Right cardiac atrium (tissue), 5 donors: ENCODE results near the gene STAT4. TPM values are rescaled to one million over a fixed set of nuclear protein-coding genes. Genes with fewer than 3 reads are reported as not detected.

Source experiments
- polyA plus RNA-seq: library from polyadenylated mRNA; stranded (reverse); fragments of 200-250 nt; gene quantifications from one replicate; pipeline ENCODE4 v1.2.3, GENCODE V29; 2013
- total RNA-seq, 4 donors: library from RNA; stranded (reverse); fragmentation: NEBNext Ultra II Directional; extraction: Animal tissue kit (Norgen Biotek cat#: 25700); gene quantifications; one replicate each; pipeline ENCODE4 v1.2.1, GENCODE V29; 2021
- donor health status: healthy with polysubstance abuse.
- donor health status: DM: no; HTN: yes; CAD: no.
- donor health status: DM: no; HTN: no; CAD: no.
- donor health status: DM: no; HTN: yes; CAD: no; lungs with severe emphysema.
- donor health status: DM: yes; HTN: yes; CAD: no.

The STAT4 gene
- total and polyA plus RNA-seq, 5 donors, result 7.0 to 27.0 (median 18.2) TPM

Other genes starting within 250 kb of the STAT4 start
- 10 to 100 TPM; 45.9 to 73.2 (median 61.8) TPM for gene STAT1, start 136.8 kb downstream of the STAT4 start, total RNA-seq
- gene STAT1, start 136.8 kb downstream of the STAT4 start, polyA plus RNA-seq, result 19.4 TPM
- gene MYO1B, start 94.4 kb upstream of the STAT4 start, total RNA-seq, result 10 to 100 TPM; 10.3 to 16.3 (median 13.2) TPM
- 6.0 TPM for gene MYO1B, start 94.4 kb upstream of the STAT4 start, polyA plus RNA-seq